K562 (cell line): ENCODE data around the gene GSTA4. TPM values are rescaled to one million over a fixed set of nuclear protein-coding genes. Genes with fewer than 3 reads are reported as not detected.
A peak's percentile ranks its signal among the peaks of the same experiment; 100 is the strongest.

Experiments
- ATAC-seq: fragments of 200-7000 bp; cut with Tn5 transposase; 3 replicates; pipeline ENCODE4 v1.9.1; 2020; ENCODE audit warnings: moderate library complexity
- BruUV-seq: library from RNA; stranded (reverse); fragments of 400-500 nt; replicated peaks from 2 replicates; lab custom pipeline; 2021; lab: Mats Ljungman, UMichigan
- CTCF ChIA-PET: fragments of 300-600 bp; formaldehyde crosslinking; extraction: SDS; loops from one replicate; lab custom pipeline; 2021; ENCODE audit warnings: low intra/inter-chr PET ratio; lab: Yijun Ruan, JAX
- POLR2A ChIA-PET: fragments of 300-600, 350-650 bp; sonication (Branson Sonifier 250); formaldehyde crosslinking; extraction: SDS; loops from one replicate; lab custom pipeline; 2021; ENCODE audit warnings: antibody characterized with exemption, inconsistent platforms; lab: Yijun Ruan, JAX
- DNase-seq, 4 experiments: peaks; one replicate each; pipeline versions ENCODE4 v3.0.0 to v3.0.0-alpha.2; 2011 to 2018; ENCODE audit warnings: low spot score in 3 of 4, mixed read lengths in 3 of 4; ENCODE audit errors: extremely low read depth in 1 of 4
- FAIRE-seq: peaks from 2 replicates; lab custom pipeline; 2011; peaks lifted over from hg19 to GRCh38; lab: Jason Lieb, UNC
- H2AFZ ChIP-seq: 2 replicates; pipeline ENCODE4 v1.6.0; 2011; ENCODE audit warnings: low read depth, low read length, control low read depth, inconsistent platforms
- H3K27ac ChIP-seq: fragments of 200-600 bp; 3 replicates; pipeline ENCODE4 v1.8.0; 2011; ENCODE audit warnings: low read depth, mild to moderate bottlenecking, control low read depth, inconsistent platforms, low read length, moderate library complexity, mixed read lengths; ENCODE audit errors: extremely low read depth
- H3K27me3 ChIP-seq, 2 experiments: fragments of 300-600 bp in 1 of 2; 2 replicates in 1 of 2; 3 replicates in 1 of 2; pipeline versions ENCODE4 v1.6.0 to v1.8.0; 2011; ENCODE audit warnings: inconsistent platforms in 2 of 2, low read length in 2 of 2, mild to moderate bottlenecking in 1 of 2, mixed read lengths in 1 of 2, moderate library complexity in 1 of 2; ENCODE audit not compliant: control insufficient read depth in 2 of 2, insufficient read depth in 2 of 2
- H3K36me3 ChIP-seq: fragments of 300-600 bp; 3 replicates; pipeline ENCODE4 v1.8.0; 2011; ENCODE audit warnings: mild to moderate bottlenecking, low read length, inconsistent platforms; ENCODE audit not compliant: control insufficient read depth, insufficient read depth
- H3K4me1 ChIP-seq, 2 experiments: fragments of 200-600 bp in 1 of 2; replicated peaks in 1 of 2; 2 replicates in 1 of 2; 3 replicates in 1 of 2; pipeline versions ENCODE4 v1.5.1 to v1.8.0; 2011; ENCODE audit warnings: inconsistent platforms in 2 of 2, low read length in 2 of 2, mild to moderate bottlenecking in 1 of 2, mixed read lengths in 1 of 2, moderate library complexity in 1 of 2; ENCODE audit not compliant: control insufficient read depth in 2 of 2, insufficient read depth in 2 of 2
- H3K4me2 ChIP-seq: 2 replicates; pipeline ENCODE4 v1.6.1; 2011; ENCODE audit warnings: low read length, control low read depth, inconsistent platforms, mixed read lengths; ENCODE audit not compliant: insufficient read depth
- H3K4me3 ChIP-seq: fragments of 200-600 bp; sonication (generic), shearing (Covaris generic); 2 replicates; pipeline ENCODE4 v1.5.1; 2016; ENCODE audit warnings: control low read depth, inconsistent platforms
- H3K79me2 ChIP-seq: fragments of 200-600 bp; 3 replicates; pipeline ENCODE4 v1.8.0; 2011; ENCODE audit warnings: low read length, inconsistent platforms; ENCODE audit not compliant: control insufficient read depth, insufficient read depth
- H3K9ac ChIP-seq, 2 experiments: 2 replicates each; pipeline versions ENCODE4 v1.6.0 to v1.6.1; 2011; ENCODE audit warnings: low read depth in 2 of 2, low read length in 2 of 2, control low read depth in 1 of 2, inconsistent platforms in 1 of 2, mild to moderate bottlenecking in 1 of 2, mixed read lengths in 1 of 2; ENCODE audit not compliant: insufficient read depth in 1 of 2
- H3K9me1 ChIP-seq: one replicate; pipeline ENCODE4 v1.6.0; 2011; ENCODE audit warnings: inconsistent platforms, mild to moderate bottlenecking, low read length, moderate library complexity; ENCODE audit not compliant: control insufficient read depth, insufficient read depth
- H3K9me3 ChIP-seq: replicated peaks from 2 replicates; pipeline ENCODE4 v1.5.1; 2011; ENCODE audit warnings: low read depth, low read length, inconsistent platforms; ENCODE audit not compliant: control insufficient read depth, insufficient read depth
- H4K20me1 ChIP-seq: replicated peaks from 2 replicates; pipeline ENCODE4 v1.6.1; 2011; ENCODE audit warnings: low read length, inconsistent platforms, mixed read lengths; ENCODE audit not compliant: control insufficient read depth, insufficient read depth
- CBFB ChIP-seq: sonication (generic); formaldehyde crosslinking; IDR thresholded peaks from 2 replicates; pipeline ENCODE4 v1.4.0; 2020; ENCODE audit warnings: mild to moderate bottlenecking, missing genetic modification reagents
- CC2D1A ChIP-seq: fragments of 450-650 bp; IDR thresholded peaks from 2 replicates; pipeline ENCODE4 v1.6.1; 2017; ENCODE audit warnings: mild to moderate bottlenecking
- EGR1 ChIP-seq: fragments of 450-650 bp; conservative IDR thresholded peaks from 2 replicates; pipeline ENCODE4 v1.6.1; 2017; ENCODE audit warnings: mild to moderate bottlenecking
- ELF4 ChIP-seq: fragments of 450-650 bp; formaldehyde crosslinking; IDR thresholded peaks from 2 replicates; pipeline ENCODE4 v1.4.0; 2022; ENCODE audit warnings: missing genetic modification characterization
- GABPB2 ChIP-seq: fragments of 250-450 bp; sonication (Bioruptor Pico); conservative IDR thresholded peaks from 2 replicates; pipeline ENCODE4 v1.5.1; 2021; ENCODE audit warnings: mild to moderate bottlenecking
- KLF10 ChIP-seq: fragments of 250-450 bp; sonication (Bioruptor Pico); IDR thresholded peaks from 2 replicates; pipeline ENCODE4 v1.6.1; 2021; ENCODE audit warnings: matching md5 sums
- MAFG ChIP-seq: fragments of 450-650 bp; conservative IDR thresholded peaks from 2 replicates; pipeline ENCODE4 v1.6.1; 2016; ENCODE audit warnings: missing genetic modification characterization, missing compliant biosample characterization
- MAFK ChIP-seq: IDR thresholded peaks from 2 replicates; pipeline ENCODE4 v1.6.1; 2011; ENCODE audit warnings: low read length, improper control_type of control experiment
- MTA2 ChIP-seq: fragments of 450-650 bp; IDR thresholded peaks from 2 replicates; pipeline ENCODE4 v1.6.1; 2016; ENCODE audit warnings: low read depth
- NCOA1 ChIP-seq: fragments of 450-650 bp; IDR thresholded peaks from 2 replicates; pipeline ENCODE4 v1.6.1; 2016; ENCODE audit warnings: low read depth
- NR3C1 ChIP-seq: sonication (generic); formaldehyde crosslinking; IDR thresholded peaks from 2 replicates; pipeline ENCODE4 v1.8.1; 2022; ENCODE audit warnings: missing genetic modification reagents
- NUFIP1 ChIP-seq: fragments of 450-650 bp; IDR thresholded peaks from 2 replicates; pipeline ENCODE4 v1.6.1; 2018; ENCODE audit not compliant: partially characterized antibody
- RBM15 ChIP-seq: fragments of 200-400 bp; formaldehyde crosslinking; IDR thresholded peaks from 2 replicates; pipeline ENCODE4 v1.6.1; 2018; ENCODE audit warnings: mild to moderate bottlenecking, low read length, moderate library complexity; ENCODE audit not compliant: insufficient read depth
- RNF2 ChIP-seq: sonication (generic); IDR thresholded peaks from 2 replicates; pipeline ENCODE4 v1.6.1; 2016
- ZNF174 ChIP-seq: fragments of 250-450 bp; sonication (Bioruptor Pico); IDR thresholded peaks from 2 replicates; pipeline ENCODE4 v1.4.0; 2020; ENCODE audit warnings: mild to moderate bottlenecking
- ZNF239 ChIP-seq: fragments of 250-450 bp; sonication (Bioruptor Pico); IDR thresholded peaks from 2 replicates; pipeline ENCODE4 v1.4.0; 2020; ENCODE audit warnings: mild to moderate bottlenecking
- ZNF274 ChIP-seq: IDR thresholded peaks from 2 replicates; pipeline ENCODE4 v1.6.1; 2011; ENCODE audit warnings: low read depth, mild to moderate bottlenecking, low read length, moderate library complexity, borderline replicate concordance
- ZNF316 ChIP-seq: fragments of 450-650 bp; IDR thresholded peaks from 2 replicates; pipeline ENCODE4 v1.6.1; 2016
- ZNF384 ChIP-seq: IDR thresholded peaks from 2 replicates; pipeline ENCODE4 v1.6.1; 2012; ENCODE audit warnings: low read depth, low read length, improper control_type of control experiment
- ZNF449 ChIP-seq: fragments of 250-450 bp; sonication (Bioruptor Pico); IDR thresholded peaks from 2 replicates; pipeline ENCODE4 v1.8.0; 2022; ENCODE audit warnings: moderate library complexity, mild to moderate bottlenecking, inconsistent platforms
- ZNF830 ChIP-seq: fragments of 250-450 bp; sonication (Bioruptor Pico); IDR thresholded peaks from 2 replicates; pipeline ENCODE4 v1.5.0; 2021; ENCODE audit warnings: mild to moderate bottlenecking
- in situ Hi-C: fragments of 300-500 bp; cut with MboI; formaldehyde crosslinking; loops from 4 replicates; pipeline ENCODE4 v1.15.0; 2018; ENCODE audit warnings: inconsistent platforms, mixed read lengths
- intact Hi-C: fragments of 100-400 bp; cut with micrococcal nuclease; formaldehyde crosslinking; loops from 2 replicates; pipeline ENCODE4 v1.14.2; 2022
- polyA plus RNA-seq, 8 experiments: library from polyadenylated mRNA; depleted of rRNA in 4 of 8; stranded (reverse) in 5 of 8; unstranded in 3 of 8; fragments of >200 nt; fragmentation: Nextera tagmentation in 2 of 8; fragmentation: Illumina TruSeq in 1 of 8; extraction: Ambion mirVana in 2 of 8; extraction: Trizol in 1 of 8; gene quantifications; 2 replicates each; pipeline versions ENCODE4 v1.2.1 to v1.2.3, GENCODE V29; 2011 to 2014; ENCODE audit warnings: inconsistent platforms in 1 of 8, missing spikeins in 1 of 8
- total RNA-seq, 7 experiments: library from RNA; depleted of rRNA in 6 of 7; stranded (reverse); fragments of >200 nt in 6 of 7; fragmentation: Illumina TruSeq in 2 of 7; extraction: Trizol in 2 of 7; gene quantifications; 2 replicates each; pipeline versions ENCODE4 v1.2.1 to v1.2.3, GENCODE V29; 2011 to 2021; ENCODE audit warnings: low replicate concordance in 1 of 7
- TF ChIP-seq, protein P1 (sequence below): fragments of 450-650 bp; formaldehyde crosslinking; IDR thresholded peaks from 2 replicates; pipeline ENCODE4 v1.4.0; 2020; ENCODE audit warnings: mild to moderate bottlenecking, mixed read lengths

GSTA4 gene
- total and polyA plus RNA-seq, 9 of the 15 experiments (the other 6 are each of a cell fraction or from before 2014, with no cell fraction given), result 0.89 to 4.0 (median 2.0) TPM

GRCh38 chr6:52981222-52981900 lies 13.7 kb downstream of the GSTA4 start:
- no peak for DNase-seq
- Histone ChIP-seq H3K9me3 (no peaks in the 10 kb centered on the region), H3K79me2 (no peaks in the 10 kb centered on the region), H4K20me1 (no peaks in the 10 kb centered on the region), H3K4me1 (no peaks in the 10 kb centered on the region; a peak in 2 of 5 replicates), H3K9me1 (no peaks in the 10 kb centered on the region), H3K27me3 (no peaks in the 10 kb centered on the region; a peak in 1 of 5 replicates), H3K9ac (no peak overlapping the region), H3K36me3 (no peaks in the 10 kb centered on the region), H3K27ac (no peak overlapping the region), H3K4me2 (no peak overlapping the region), H2AFZ (no peak overlapping the region), H3K4me3 (no peak overlapping the region)
- ChIA-PET CTCF (no interaction called here), POLR2A (interaction anchor here (0.7 to 1.6 kb wide), 2 partner anchors 11 to 12 kb away, joined by 3 to 4 read pairs; no protein-coding TSS in a partner anchor)
- ATAC-seq, result no peak
- intact Hi-C loops (no loop called here), in situ Hi-C loops (no loop called here)
- BruUV-seq, result no TSS peak
- no peak for FAIRE-seq
- TF ChIP-seq EGR1 (no peak), RNF2 (no peak), ZNF830 (CRISPR knock-in tag) (no peak), CC2D1A (no peak), ZNF384 (no peak), ELF4 (no peak), MTA2 (no peak), ZNF274 (no peak), RBM15 (no peak), ZNF174 (no peak), ZNF316 (peak; percentile 76), NCOA1 (no peak), GABPB2 (CRISPR knock-in tag) (no peak), ZNF239 (CRISPR knock-in tag) (no peak), NUFIP1 (no peak), NR3C1 (no peak), CBFB (CRISPR knock-in tag) (no peak), ZNF449 (CRISPR knock-in tag) (no peak), MAFK (peak; percentile 12; the same call in 1 of the 2 replicates), KLF10 (CRISPR knock-in tag) (no peak), MAFG (peak; percentile 40; the same call in 1 of the 2 replicates)
- TF ChIP-seq, protein P1, sequence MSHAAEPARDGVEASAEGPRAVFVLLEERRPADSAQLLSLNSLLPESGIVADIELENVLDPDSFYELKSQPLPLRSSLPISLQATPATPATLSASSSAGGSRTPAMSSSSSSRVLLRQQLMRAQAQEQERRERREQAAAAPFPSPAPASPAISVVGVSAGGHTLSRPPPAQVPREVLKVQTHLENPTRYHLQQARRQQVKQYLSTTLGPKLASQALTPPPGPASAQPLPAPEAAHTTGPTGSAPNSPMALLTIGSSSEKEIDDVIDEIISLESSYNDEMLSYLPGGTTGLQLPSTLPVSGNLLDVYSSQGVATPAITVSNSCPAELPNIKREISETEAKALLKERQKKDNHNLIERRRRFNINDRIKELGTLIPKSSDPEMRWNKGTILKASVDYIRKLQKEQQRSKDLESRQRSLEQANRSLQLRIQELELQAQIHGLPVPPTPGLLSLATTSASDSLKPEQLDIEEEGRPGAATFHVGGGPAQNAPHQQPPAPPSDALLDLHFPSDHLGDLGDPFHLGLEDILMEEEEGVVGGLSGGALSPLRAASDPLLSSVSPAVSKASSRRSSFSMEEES (CRISPR knock-in tag), result no peak
